Measurements from ENCODE around the gene ITIH3. TPM values are rescaled to one million over a fixed set of nuclear protein-coding genes. Genes with fewer than 3 reads are reported as not detected.

ITIH3 gene
- total and polyA plus RNA-seq, 2 of the 8 experiments (the other 6 are each of a cell fraction or from before 2014, with no cell fraction given): not detected

- CTCF ChIA-PET (ENCODE audit: partially characterized antibody): interaction anchor here (1.3 to 4.7 kb wide), 5 partner anchors 10 to 68 kb away, joined by 3 to 24 read pairs (median 3); no protein-coding TSS in a partner anchor
- H3K27ac ChIP-seq (ENCODE audit: low read depth, low read length): no peak within 1 kb of the TSS
Observed at GRCh38 chr3:52830535-52831258, 36.1 kb downstream of the ITIH3 start, which contains the start of gene ITIH4. ITIH4 (minus strand) TSS chr3:52830672; CDS start chr3:52830642, 30 bp downstream.

More at GRCh38 chr3:52830535-52831258, 36.1 kb downstream of the ITIH3 start, which contains the start of gene ITIH4:
- Histone ChIP-seq H2BK15ac (ENCODE audit: low read length) (no peak within 1 kb of the TSS), H3K27me3 (replicated peaks in 1 of 4; ENCODE audit: control insufficient read depth in 3 of 4, extremely low read depth in 1 of 4, insufficient read depth in 3 of 4, low read length in 3 of 4) (no peaks in the 10 kb centered on the region), H3K4me3 (ENCODE audit: extremely low read depth in 1 of 4, insufficient read depth in 2 of 4, low read depth in 3 of 4, low read length in 4 of 4) (no peak within 1 kb of the TSS), H3K9me3 (ENCODE audit: insufficient read depth in 2 of 2, low read depth in 1 of 2, low read length in 1 of 2) (no peaks in the 10 kb centered on the region), H3K4me1 (replicated peaks in 1 of 4; ENCODE audit: control insufficient read depth in 3 of 4, insufficient read depth in 4 of 4, low read length in 3 of 4) (peaks cover 0 to 12% (median 2%) of the 10 kb centered on the region in 4 experiments; a peak in 3 of 7 replicates), H2BK5ac (ENCODE audit: low read depth, low read length) (peak within 1 kb of the TSS; percentile 49; the same call in 1 of the 2 replicates), H3K14ac (ENCODE audit: insufficient read length) (no peak within 1 kb of the TSS), H4K8ac (ENCODE audit: extremely low read depth, insufficient read depth, low read length) (peak within 1 kb of the TSS; percentile 39), H4K5ac (ENCODE audit: insufficient read length, low read depth, low read length) (no peak within 1 kb of the TSS), H3K79me2 (ENCODE audit: control insufficient read depth in 1 of 2, insufficient read depth in 2 of 2, low read length in 2 of 2) (no peaks in the 10 kb centered on the region), H4K91ac (replicated peaks; ENCODE audit: insufficient read length, low read length) (no peak within 1 kb of the TSS), H3K4me2 (ENCODE audit: insufficient read depth in 1 of 2, low read depth in 2 of 2, low read length in 2 of 2) (no peak within 1 kb of the TSS), H3K23ac (ENCODE audit: insufficient read length) (no peak within 1 kb of the TSS), H3K4ac (replicated peaks; ENCODE audit: insufficient read length, low read depth, low read length) (no peak within 1 kb of the TSS), H2BK20ac (ENCODE audit: low read length) (no peak within 1 kb of the TSS), H3K23me2 (ENCODE audit: low read depth, low read length) (no peaks in the 10 kb centered on the region), H3K18ac (ENCODE audit: extremely low read depth, low read length) (no peak within 1 kb of the TSS), H2BK120ac (replicated peaks; ENCODE audit: low read depth, low read length) (no peak within 1 kb of the TSS), H3K79me1 (ENCODE audit: low read depth, low read length) (no peaks in the 10 kb centered on the region), H2AFZ (ENCODE audit: low read length) (no peak within 1 kb of the TSS), H3K36me3 (ENCODE audit: control insufficient read depth in 2 of 4, insufficient read depth in 4 of 4, low read length in 3 of 4) (no peaks in the 10 kb centered on the region), H3K9ac (replicated peaks in 1 of 4; ENCODE audit: extremely low read depth in 1 of 4, low read depth in 3 of 4, low read length in 3 of 4) (no peak within 1 kb of the TSS), H3K56ac (replicated peaks; ENCODE audit: insufficient read length, low read depth, low read length) (no peak within 1 kb of the TSS), H2AK5ac (ENCODE audit: low read depth, low read length) (no peak within 1 kb of the TSS), H2BK12ac (ENCODE audit: low read depth, low read length) (no peak within 1 kb of the TSS), H4K20me1 (replicated peaks in 1 of 2; ENCODE audit: control insufficient read depth in 1 of 2, insufficient read depth in 2 of 2, low read length in 2 of 2) (no peaks in the 10 kb centered on the region)
- TF ChIP-seq RBBP5 (IDR thresholded peaks at IDR 0.05; ENCODE audit: borderline replicate concordance, low read depth, low read length) (no peak), SP4 (IDR thresholded peaks at IDR 0.05; ENCODE audit: low read length) (no peak), MAFK (IDR thresholded peaks at IDR 0.05; ENCODE audit: low read depth, low read length) (no peak), YY1 (IDR thresholded peaks at IDR 0.05; ENCODE audit: low read depth, low read length) (no peak), GTF2F1 (IDR thresholded peaks at IDR 0.05; ENCODE audit: borderline replicate concordance, low read depth, low read length) (no peak), SIX5 (IDR thresholded peaks at IDR 0.05; ENCODE audit: low read depth, low read length) (no peak), SUZ12 (IDR thresholded peaks at IDR 0.05; ENCODE audit: low read length) (no peak), CTBP2 (IDR thresholded peaks at IDR 0.05; ENCODE audit: borderline replicate concordance, insufficient read depth, insufficient read length, low read length) (no peak)
- WGBS, 2 experiments (ENCODE audit: extremely low coverage in 1 of 2, insufficient coverage in 1 of 2, insufficient read length in 1 of 2, insufficient replicate concordance in 2 of 2, low coverage in 1 of 2, low lambda C conversion rate in 2 of 2, missing lambda C conversion rate in 1 of 2): 89% methylated on average over 16 of the region's 16 CpGs; no CpG with 5 or more reads in 1 of the 2 experiments
- FAIRE-seq (no peak), DNase-seq (ENCODE audit: low read depth in 1 of 2, low spot score in 2 of 2) (no peak)
- POLR2A ChIA-PET (ENCODE audit: partially characterized antibody): no interaction called here
